GM12892 (cell line): Measurements from ENCODE around the gene NEK4.
"Not testable (repeated sequence)": the region's sequence is repeated elsewhere in the genome, so short reads cannot be mapped to it uniquely, and the experiment has no call there.

ENCODE experiments used
- DNase-seq: peaks from one replicate; pipeline ENCODE4 v3.0.0; 2011; ENCODE audit not compliant: insufficient read length
- FAIRE-seq: peaks from 2 replicates; lab custom pipeline; 2011; peaks lifted over from hg19 to GRCh38; lab: Jason Lieb, UNC
- POLR2A ChIP-seq: IDR thresholded peaks from 2 replicates; pipeline ENCODE4 v1.6.1; 2011; ENCODE audit warnings: low read depth, low read length, control low read depth
- POLR2AphosphoS5 ChIP-seq: IDR thresholded peaks from 2 replicates; pipeline ENCODE4 v1.6.1; 2011; ENCODE audit warnings: low read depth, low read length, control low read depth
- TAF1 ChIP-seq: IDR thresholded peaks from 2 replicates; pipeline ENCODE4 v1.6.1; 2011; ENCODE audit warnings: low read depth, mild to moderate bottlenecking, control low read depth, low read length, borderline replicate concordance

The NEK4 gene

GRCh38 chr3:52684184-52684583, 86.6 kb downstream of the NEK4 start:
- DNase-seq (no peak), FAIRE-seq (no peak)
- TF ChIP-seq POLR2AphosphoS5 (no peak), TAF1 (no peak), POLR2A (no peak)

GRCh38 chr3:52683611-52684010, 87.1 kb downstream of the NEK4 start:
- DNase-seq (no peak), FAIRE-seq (no peak)
- TF ChIP-seq POLR2A, result no peak
- TF ChIP-seq TAF1, result no peak
- TF ChIP-seq POLR2AphosphoS5, result no peak

GRCh38 chr3:52682016-52682415, 88.7 kb downstream of the NEK4 start:
- DNase-seq (no peak), FAIRE-seq (peak; percentile 33)
- TF ChIP-seq POLR2AphosphoS5, result no peak
- TF ChIP-seq POLR2A, result no peak
- no peak for TF ChIP-seq TAF1

GRCh38 chr3:52681596-52681995, 89.1 kb downstream of the NEK4 start:
- no peak for DNase-seq
- TF ChIP-seq POLR2AphosphoS5, result no peak
- FAIRE-seq, result peak; percentile 46

GRCh38 chr3:52679811-52680210, 90.9 kb downstream of the NEK4 start:
- DNase-seq (no peak), FAIRE-seq (no peak)
- TF ChIP-seq TAF1 (no peak), POLR2AphosphoS5 (no peak), POLR2A (no peak)

- no peak for TF ChIP-seq POLR2A
- TF ChIP-seq POLR2AphosphoS5, result no peak
- no peak for TF ChIP-seq TAF1
- FAIRE-seq (no peak), DNase-seq (no peak)
Observed at GRCh38 chr3:52679199-52679538, 91.6 kb downstream of the NEK4 start.

- FAIRE-seq, result peak; percentile 61
- TF ChIP-seq TAF1 (no peak), POLR2A (no peak), POLR2AphosphoS5 (no peak)
- no peak for DNase-seq
Observed at GRCh38 chr3:52678265-52679198, 92.2 kb downstream of the NEK4 start.

GRCh38 chr3:52676201-52676600, 94.5 kb downstream of the NEK4 start:
- FAIRE-seq, DNase-seq: not testable (repeated sequence)

- FAIRE-seq (no peak), DNase-seq (no peak)
- TF ChIP-seq POLR2AphosphoS5 (no peak), POLR2A (no peak), TAF1 (no peak)
Observed at GRCh38 chr3:52671676-52672075, 99.1 kb downstream of the NEK4 start.

GRCh38 chr3:52670621-52671521, 99.9 kb downstream of the NEK4 start:
- DNase-seq (no peak), FAIRE-seq (peak; percentile 51)
- TF ChIP-seq POLR2A, result no peak
- no peak for TF ChIP-seq TAF1
- no peak for TF ChIP-seq POLR2AphosphoS5

- DNase-seq, result no peak
- TF ChIP-seq POLR2AphosphoS5 (no peak), POLR2A (no peak), TAF1 (no peak)
- no peak for FAIRE-seq
Observed at GRCh38 chr3:52663098-52663497, 107.6 kb downstream of the NEK4 start.
